ENCODE measurements around the gene ADIPOQ. TPM values are rescaled to one million over a fixed set of nuclear protein-coding genes. Genes with fewer than 3 reads are reported as not detected.
"Not testable (repeated sequence)": the region's sequence is repeated elsewhere in the genome, so short reads cannot be mapped to it uniquely, and the experiment has no call there.

The ADIPOQ gene
- total RNA-seq, 2 experiments from 2014 or later: not detected

DNA sequence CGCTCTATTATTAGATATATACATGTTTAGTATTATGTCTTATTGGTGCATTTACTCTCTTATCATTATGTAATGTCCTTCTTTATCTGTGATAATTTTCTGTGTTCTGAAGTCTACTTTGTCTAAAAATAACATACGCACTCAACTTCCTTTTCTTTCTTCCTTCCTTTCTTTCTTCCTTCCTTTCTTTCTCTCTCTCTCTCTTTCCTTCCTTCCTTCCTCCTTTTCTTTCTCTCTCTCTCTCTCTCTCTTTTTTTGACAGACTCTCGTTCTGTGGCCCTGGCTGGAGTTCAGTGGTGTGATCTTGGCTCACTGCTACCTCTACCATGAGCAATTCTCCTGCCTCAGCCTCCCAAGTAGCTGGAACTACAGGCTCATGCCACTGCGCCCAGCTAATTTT is 15.2 kb downstream of the ADIPOQ start:
- no peak overlapping the region for H3K4me3 Mint-ChIP-seq
- H3K27me3 Mint-ChIP-seq: no peaks in the 10 kb centered on the region
- no peak for DNase-seq
- no peak overlapping the region for H3K27ac Mint-ChIP-seq
- peaks cover 5% of the 10 kb centered on the region for H3K4me1 Mint-ChIP-seq
- H3K9me3 Mint-ChIP-seq: peaks cover 9% of the 10 kb centered on the region
- peaks cover 8% of the 10 kb centered on the region for H3K36me3 Mint-ChIP-seq (ENCODE audit: low read depth)
- POLR2A ChIA-PET: no interaction called here
- CTCF ChIA-PET: no interaction called here

DNA sequence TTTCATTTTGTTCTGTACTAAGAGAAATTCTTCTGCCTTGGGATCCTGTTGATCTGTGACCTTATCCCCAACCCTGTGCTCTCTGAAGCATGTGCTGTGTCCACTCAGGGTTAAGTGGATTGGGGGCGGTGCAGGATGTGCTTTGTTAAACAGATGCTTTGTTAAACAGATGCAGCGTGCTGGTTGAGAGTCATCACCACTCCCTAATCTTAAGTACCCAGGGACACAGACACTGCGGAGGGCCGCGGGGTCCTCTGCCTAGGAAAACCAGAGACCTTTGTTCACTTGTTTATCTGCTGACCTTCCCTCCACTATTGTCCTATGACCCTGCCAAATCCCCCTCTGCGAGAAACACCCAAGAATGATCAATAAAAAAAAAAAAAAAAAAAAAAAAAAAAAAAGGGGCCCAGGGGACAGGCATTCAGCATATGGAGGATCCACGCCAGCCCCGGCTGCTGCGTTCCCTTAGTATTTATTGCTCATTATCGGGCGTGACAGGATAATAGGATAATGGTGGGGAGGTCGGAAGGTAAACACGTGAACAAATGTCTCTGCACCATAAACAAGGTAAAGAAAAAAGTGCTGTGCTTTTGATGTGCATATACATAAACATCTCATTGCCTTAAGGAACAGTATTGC is 22.8 kb downstream of the ADIPOQ start:
- H3K36me3 Mint-ChIP-seq (ENCODE audit: low read depth); H3K27ac Mint-ChIP-seq; DNase-seq; CTCF ChIA-PET; H3K27me3 Mint-ChIP-seq; H3K9me3 Mint-ChIP-seq; POLR2A ChIA-PET; H3K4me1 Mint-ChIP-seq; H3K4me3 Mint-ChIP-seq: not testable (repeated sequence)

DNA sequence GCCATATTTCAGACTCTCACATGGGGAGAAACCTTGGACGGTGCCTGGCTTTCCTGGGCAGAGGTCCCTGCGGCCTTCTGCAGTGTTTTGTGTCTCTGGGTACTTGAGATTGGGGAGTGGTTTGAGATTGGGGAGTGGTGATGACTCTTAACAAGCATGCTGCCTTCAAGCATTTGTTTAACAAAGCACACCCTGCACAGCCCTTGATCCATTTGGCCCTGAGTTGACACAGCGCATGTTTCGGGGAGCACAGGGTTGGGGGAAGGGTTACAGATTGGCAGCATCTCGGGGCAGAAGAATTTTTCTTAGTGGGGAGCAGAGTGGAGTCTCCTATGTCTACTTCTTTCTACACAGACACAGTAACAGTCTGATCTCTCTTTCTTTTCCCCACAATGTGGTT is 23.6 kb downstream of the ADIPOQ start:
- H3K36me3 Mint-ChIP-seq (ENCODE audit: low read depth): peaks cover 12% of the 10 kb centered on the region
- H3K4me3 Mint-ChIP-seq, H3K27me3 Mint-ChIP-seq, POLR2A ChIA-PET, DNase-seq, CTCF ChIA-PET, H3K27ac Mint-ChIP-seq: not testable (repeated sequence)
- H3K9me3 Mint-ChIP-seq: peaks cover 13% of the 10 kb centered on the region
- peaks cover 12% of the 10 kb centered on the region for H3K4me1 Mint-ChIP-seq

DNA sequence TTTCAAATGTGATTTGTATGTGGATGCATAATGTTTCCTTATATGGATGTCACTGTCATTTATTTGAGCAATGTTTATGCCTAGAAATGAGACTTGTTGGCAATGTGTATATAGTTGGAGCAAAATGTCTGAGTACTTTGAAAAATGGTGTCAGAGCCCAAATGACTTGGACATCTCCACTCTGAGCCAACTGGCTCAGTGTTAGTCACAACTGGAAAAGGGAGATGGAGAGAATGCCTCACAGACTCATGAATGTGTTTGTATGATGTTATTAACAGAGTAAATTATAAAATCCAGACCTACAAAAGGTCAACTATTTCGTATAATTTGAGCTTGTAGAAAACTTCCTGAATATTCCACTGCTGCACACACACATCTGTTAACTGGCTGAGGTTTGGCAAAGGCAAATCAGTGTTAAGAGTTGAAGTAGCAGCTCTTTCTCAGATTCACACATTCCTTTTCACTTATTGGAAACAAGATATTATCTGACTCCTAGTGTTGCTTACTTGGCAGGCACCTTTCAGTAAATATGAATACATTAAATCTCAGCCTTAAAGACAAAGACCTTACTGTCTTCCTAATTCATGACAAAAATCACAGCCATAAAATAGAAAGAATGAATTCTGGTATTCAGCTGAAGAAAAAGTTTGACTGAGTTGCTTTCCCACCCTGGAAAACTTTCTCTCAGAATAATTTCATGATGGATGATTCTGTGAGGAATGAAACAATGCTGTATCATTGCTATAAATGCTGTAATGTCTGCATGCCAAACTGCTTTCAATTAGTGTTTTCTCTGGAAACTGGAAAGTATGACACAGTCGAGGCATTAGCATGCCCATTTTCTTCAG is 27.0 kb downstream of the ADIPOQ start:
- H3K36me3 Mint-ChIP-seq (ENCODE audit: low read depth): peaks cover 17% of the 10 kb centered on the region
- H3K4me1 Mint-ChIP-seq: peaks cover 25% of the 10 kb centered on the region
- ChIA-PET POLR2A (no interaction called here), CTCF (interaction anchor here (0.9 kb wide), 1 partner anchor 9 kb away, joined by 4 read pairs; no protein-coding TSS in a partner anchor)
- DNase-seq: no peak
- no peaks in the 10 kb centered on the region for H3K27me3 Mint-ChIP-seq
- no peak overlapping the region for H3K4me3 Mint-ChIP-seq
- no peak overlapping the region for H3K27ac Mint-ChIP-seq
- H3K9me3 Mint-ChIP-seq: peaks cover 15% of the 10 kb centered on the region

DNA sequence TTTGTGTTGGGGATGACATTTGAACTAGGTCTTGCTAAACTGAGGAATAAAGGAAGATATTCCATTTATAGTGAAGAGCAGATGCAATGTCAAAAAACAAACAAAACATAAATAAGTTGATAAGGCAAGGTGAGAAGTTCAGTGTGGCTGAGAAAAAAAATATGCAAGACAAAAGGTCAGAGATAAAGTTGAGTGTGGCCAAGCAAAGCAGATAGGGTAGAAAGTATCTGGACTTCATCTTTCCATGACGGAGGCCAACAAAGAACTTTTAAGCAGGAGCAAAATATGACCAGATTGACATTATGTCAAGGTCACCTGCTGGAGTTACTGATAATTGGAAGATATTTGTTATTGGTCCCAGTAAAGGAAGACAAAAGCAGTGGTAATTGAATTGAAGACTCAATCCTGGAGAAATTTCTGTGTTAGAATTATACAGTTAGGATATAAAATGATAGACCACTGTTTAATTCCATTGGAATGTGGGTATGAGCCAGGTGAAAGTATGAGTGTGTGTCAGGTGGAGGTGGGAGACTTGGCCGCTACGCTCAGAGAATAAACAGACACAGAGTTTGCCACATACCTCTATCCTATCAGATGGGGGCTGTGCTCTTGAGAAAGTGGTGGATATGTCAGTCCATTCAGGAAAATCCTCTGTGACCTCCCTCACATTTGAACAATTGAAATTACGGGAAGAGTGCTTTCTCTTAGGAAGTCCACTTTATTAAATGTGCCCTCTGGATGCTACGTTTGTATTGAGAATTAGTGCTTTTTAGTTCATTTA is 28.1 kb downstream of the ADIPOQ start:
- no peaks in the 10 kb centered on the region for H3K27me3 Mint-ChIP-seq
- peaks cover 15% of the 10 kb centered on the region for H3K9me3 Mint-ChIP-seq
- H3K4me3 Mint-ChIP-seq: no peak overlapping the region
- peaks cover 20% of the 10 kb centered on the region for H3K36me3 Mint-ChIP-seq (ENCODE audit: low read depth)
- CTCF ChIA-PET: no interaction called here
- DNase-seq: no peak
- H3K27ac Mint-ChIP-seq: peak overlapping the region; percentile 80
- POLR2A ChIA-PET: no interaction called here
- H3K4me1 Mint-ChIP-seq: peaks cover 25% of the 10 kb centered on the region

DNA sequence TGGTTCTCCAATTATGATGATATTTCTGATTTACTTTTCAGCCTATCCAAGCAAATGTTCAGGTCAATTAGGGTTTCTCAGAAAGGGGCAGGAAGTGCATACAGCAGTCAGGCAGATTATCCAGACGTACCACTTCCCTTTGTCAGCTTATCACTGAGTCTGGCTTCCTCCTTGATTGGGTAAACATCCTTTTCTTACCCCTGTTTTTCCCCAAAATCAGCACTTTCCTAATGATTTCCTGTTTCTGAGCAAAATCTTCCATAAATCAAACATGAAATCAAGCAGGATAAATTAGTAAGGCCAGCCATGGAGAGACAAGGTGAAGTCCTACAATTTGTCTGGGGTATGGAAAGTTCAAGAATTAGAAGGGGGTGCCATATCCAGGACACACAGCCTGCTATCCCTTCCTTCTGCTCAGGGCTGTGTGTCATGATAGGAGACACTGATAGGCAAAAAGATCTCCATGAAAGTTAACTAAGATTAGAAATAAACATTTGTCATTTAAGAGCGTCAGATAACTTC is 29.0 kb downstream of the ADIPOQ start:
- H3K36me3 Mint-ChIP-seq (ENCODE audit: low read depth): peaks cover 22% of the 10 kb centered on the region
- peak overlapping the region; percentile 80 for H3K27ac Mint-ChIP-seq
- ChIA-PET CTCF (no interaction called here), POLR2A (no interaction called here)
- H3K27me3 Mint-ChIP-seq: no peaks in the 10 kb centered on the region
- peaks cover 17% of the 10 kb centered on the region for H3K9me3 Mint-ChIP-seq
- no peak overlapping the region for H3K4me3 Mint-ChIP-seq
- peaks cover 25% of the 10 kb centered on the region for H3K4me1 Mint-ChIP-seq
- DNase-seq: no peak

DNA sequence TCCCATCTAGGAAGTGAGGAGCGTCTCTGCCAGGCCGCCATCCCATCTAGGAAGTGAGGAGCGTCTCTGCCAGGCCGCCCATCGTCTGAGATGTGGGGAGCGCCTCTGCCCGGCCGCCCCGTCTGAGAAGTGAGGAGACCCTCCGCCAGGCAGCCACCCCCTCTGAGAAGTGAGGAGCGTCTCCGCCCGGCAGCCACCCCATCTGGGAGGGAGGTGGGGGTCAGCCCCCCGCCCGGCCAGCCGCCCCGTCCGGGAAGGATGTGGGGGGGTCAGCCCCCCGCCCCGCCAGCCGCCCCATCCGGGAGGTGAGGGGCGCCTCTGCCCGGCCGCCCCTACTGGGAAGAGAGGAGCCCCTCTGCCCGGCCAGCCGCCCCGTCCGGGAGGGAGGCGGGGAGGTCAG is 31.3 kb downstream of the ADIPOQ start:
- POLR2A ChIA-PET, CTCF ChIA-PET, H3K4me3 Mint-ChIP-seq, H3K27ac Mint-ChIP-seq, H3K27me3 Mint-ChIP-seq, DNase-seq: not testable (repeated sequence)
- peaks cover 24% of the 10 kb centered on the region for H3K9me3 Mint-ChIP-seq
- H3K36me3 Mint-ChIP-seq (ENCODE audit: low read depth): peaks cover 22% of the 10 kb centered on the region
- peaks cover 25% of the 10 kb centered on the region for H3K4me1 Mint-ChIP-seq

DNA sequence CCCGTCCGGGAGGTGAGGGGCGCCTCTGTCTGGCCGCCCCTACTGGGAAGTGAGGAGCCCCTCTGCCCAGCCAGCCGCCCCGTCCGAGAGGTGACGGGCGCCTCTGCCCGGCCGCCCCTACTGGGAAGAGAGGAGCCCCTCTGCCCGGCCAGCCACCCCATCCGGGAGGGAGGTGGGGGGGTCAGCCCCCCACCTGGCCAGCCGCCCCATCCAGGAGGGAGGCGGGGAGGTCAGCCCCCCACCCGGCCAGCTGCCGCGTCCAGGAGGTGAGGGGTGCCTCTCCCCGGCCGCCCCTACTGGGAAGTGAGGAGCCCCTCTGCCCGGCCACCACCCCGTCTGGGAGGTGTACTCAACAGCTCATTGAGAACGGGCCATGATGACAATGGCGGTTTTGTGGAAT is 31.7 kb downstream of the ADIPOQ start:
- H3K36me3 Mint-ChIP-seq (ENCODE audit: low read depth): peaks cover 19% of the 10 kb centered on the region
- DNase-seq, POLR2A ChIA-PET, H3K27me3 Mint-ChIP-seq, H3K27ac Mint-ChIP-seq, H3K4me3 Mint-ChIP-seq, CTCF ChIA-PET: not testable (repeated sequence)
- H3K9me3 Mint-ChIP-seq: peaks cover 21% of the 10 kb centered on the region
- H3K4me1 Mint-ChIP-seq: peaks cover 25% of the 10 kb centered on the region

DNA sequence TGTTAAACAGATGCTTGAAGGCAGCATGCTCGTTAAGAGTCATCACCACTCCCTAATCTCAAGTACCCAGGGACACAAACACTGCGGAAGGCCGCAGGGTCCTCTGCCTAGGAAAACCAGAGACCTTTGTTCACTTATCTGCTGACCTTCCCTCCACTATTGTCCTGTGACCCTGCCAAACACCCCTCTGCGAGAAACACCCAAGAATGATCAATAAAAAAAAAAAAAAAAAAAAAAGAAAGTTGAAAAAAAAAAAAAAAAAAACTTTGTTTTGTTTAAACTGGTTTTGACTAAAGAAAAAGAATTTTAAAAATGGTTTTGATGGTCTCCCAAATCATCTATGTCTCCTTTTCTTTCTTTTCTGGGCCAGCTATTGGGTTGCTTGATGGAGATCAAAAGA is 32.3 kb downstream of the ADIPOQ start:
- peaks cover 30% of the 10 kb centered on the region for H3K4me1 Mint-ChIP-seq
- DNase-seq, CTCF ChIA-PET, H3K27ac Mint-ChIP-seq, H3K4me3 Mint-ChIP-seq, H3K27me3 Mint-ChIP-seq, POLR2A ChIA-PET: not testable (repeated sequence)
- H3K36me3 Mint-ChIP-seq (ENCODE audit: low read depth): peaks cover 19% of the 10 kb centered on the region
- H3K9me3 Mint-ChIP-seq: peaks cover 20% of the 10 kb centered on the region

DNA sequence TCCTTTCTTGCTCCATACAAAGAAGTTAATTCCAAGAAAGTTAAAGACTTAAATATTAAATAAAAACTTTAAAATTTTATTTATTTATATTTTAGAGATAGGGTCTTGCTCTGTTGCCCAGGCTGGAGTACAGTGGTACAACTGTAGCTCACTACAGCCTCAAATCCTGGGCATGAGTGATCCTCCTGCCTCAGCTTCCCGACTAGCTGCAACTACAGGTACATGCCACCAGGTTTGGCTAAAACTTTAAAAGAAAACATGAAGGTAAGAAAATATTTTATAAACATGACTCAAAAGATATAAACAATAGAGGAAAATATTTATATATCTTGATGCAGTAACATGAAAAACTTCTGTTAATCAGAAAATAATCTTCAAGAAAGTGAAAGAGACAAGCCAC is 33.2 kb downstream of the ADIPOQ start:
- CTCF ChIA-PET: no interaction called here
- H3K4me1 Mint-ChIP-seq: peaks cover 34% of the 10 kb centered on the region
- no peak overlapping the region for H3K27ac Mint-ChIP-seq
- H3K36me3 Mint-ChIP-seq (ENCODE audit: low read depth): peaks cover 16% of the 10 kb centered on the region
- H3K9me3 Mint-ChIP-seq: peaks cover 15% of the 10 kb centered on the region
- no peak for DNase-seq
- H3K4me3 Mint-ChIP-seq: no peak overlapping the region
- POLR2A ChIA-PET: no interaction called here
- H3K27me3 Mint-ChIP-seq: no peaks in the 10 kb centered on the region

DNA sequence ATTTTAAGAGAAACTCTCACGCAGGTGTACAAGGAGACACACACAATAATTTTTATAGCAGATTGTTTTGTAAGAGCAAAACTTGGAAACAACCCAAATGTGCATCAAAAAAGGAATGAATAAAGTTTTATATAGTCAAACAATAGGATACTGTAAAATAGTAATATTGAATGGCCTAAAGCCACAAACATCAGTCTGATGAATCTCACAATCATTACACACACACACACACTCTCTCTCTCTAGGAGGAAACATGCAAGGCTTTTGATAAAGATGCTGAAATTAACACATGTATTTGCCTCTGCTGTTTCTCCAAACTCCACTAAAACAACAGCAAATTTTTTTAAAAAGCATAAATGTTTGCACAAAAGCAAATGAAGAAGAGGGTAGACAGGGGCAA is 37.3 kb downstream of the ADIPOQ start:
- Mint-ChIP-seq H3K36me3 (ENCODE audit: low read depth) (peaks cover 10% of the 10 kb centered on the region), H3K9me3 (peaks cover 14% of the 10 kb centered on the region), H3K27me3 (no peaks in the 10 kb centered on the region), H3K4me3 (no peak overlapping the region), H3K4me1 (peaks cover 44% of the 10 kb centered on the region), H3K27ac (peak overlapping the region; percentile 88)
- CTCF ChIA-PET: interaction anchor here (1.1 to 1.5 kb wide), 3 partner anchors 26 to 109 kb away, joined by 3 to 4 read pairs (median 3); no protein-coding TSS in a partner anchor
- POLR2A ChIA-PET: no interaction called here
- DNase-seq: no peak

DNA sequence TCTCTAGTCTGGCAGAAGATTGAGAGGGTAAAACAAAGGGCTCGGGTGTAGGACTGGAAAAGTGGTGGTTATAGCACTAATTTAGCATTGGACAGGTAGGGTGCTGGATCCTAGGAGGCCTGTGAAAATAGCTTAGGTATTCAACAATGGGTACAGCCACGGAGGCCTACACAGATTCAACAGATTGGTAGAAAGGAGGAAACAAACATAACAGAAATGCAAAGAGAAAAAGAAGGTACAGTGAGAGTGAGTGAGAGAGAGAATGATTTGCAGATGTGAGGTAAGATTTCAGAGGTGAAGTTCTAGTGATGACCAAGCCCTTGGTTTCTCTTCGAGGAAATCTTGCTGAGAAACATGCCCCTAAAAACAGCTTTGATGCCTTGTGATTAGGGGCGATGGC is 37.9 kb downstream of the ADIPOQ start:
- Mint-ChIP-seq H3K36me3 (ENCODE audit: low read depth) (peaks cover 7% of the 10 kb centered on the region), H3K9me3 (peaks cover 14% of the 10 kb centered on the region), H3K27me3 (no peaks in the 10 kb centered on the region), H3K4me3 (no peak overlapping the region), H3K4me1 (peaks cover 44% of the 10 kb centered on the region), H3K27ac (peak overlapping the region; percentile 88)
- DNase-seq: no peak
- ChIA-PET CTCF (interaction anchor here (0.6 to 1.5 kb wide), 8 partner anchors 20 to 259 kb away, joined by 3 to 6 read pairs (median 4); no protein-coding TSS in a partner anchor), POLR2A (no interaction called here)

DNA sequence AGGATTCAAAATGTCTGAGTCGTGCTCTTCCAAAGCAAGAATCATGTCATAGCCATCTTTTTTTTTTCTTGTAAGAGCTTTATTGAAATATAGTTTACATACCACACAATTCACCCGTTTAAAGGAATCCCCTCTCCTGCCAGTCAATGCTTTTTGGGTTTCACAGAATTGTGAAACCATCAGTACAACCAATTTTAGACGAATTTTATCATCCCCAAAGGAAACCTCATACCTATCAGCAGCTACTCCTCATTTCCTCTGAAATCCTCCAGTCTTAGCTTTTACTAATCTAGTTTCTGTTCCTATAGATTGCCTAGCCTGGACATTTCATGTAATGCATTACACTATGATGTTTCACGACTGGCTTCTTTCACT is 39.6 kb downstream of the ADIPOQ start:
- H3K36me3 Mint-ChIP-seq (ENCODE audit: low read depth): peaks cover 5% of the 10 kb centered on the region
- H3K4me3 Mint-ChIP-seq: no peak overlapping the region
- H3K4me1 Mint-ChIP-seq: peaks cover 44% of the 10 kb centered on the region
- H3K9me3 Mint-ChIP-seq: peaks cover 6% of the 10 kb centered on the region
- CTCF ChIA-PET: interaction anchor here (0.6 to 1.1 kb wide), 5 partner anchors 14 to 132 kb away, joined by 3 to 5 read pairs (median 4); no protein-coding TSS in a partner anchor
- no peaks in the 10 kb centered on the region for H3K27me3 Mint-ChIP-seq
- POLR2A ChIA-PET: no interaction called here
- no peak for DNase-seq
- peak overlapping the region; percentile 85 for H3K27ac Mint-ChIP-seq

Measured in activated CD4-positive, alpha-beta T cell treated with anti-CD3 and anti-CD28 coated beads, Interleukin-2, amount 10 ng/mL, durations not matched to agents 7 days and 5 days (primary cell).